SHP77 treated with DMSO at 0.1 percent for 48 hours (cell line): ENCODE data around the gene NPAS3.
A peak's percentile ranks its signal among the peaks of the same experiment; 100 is the strongest.

ENCODE experiments used
- DNase-seq: peaks from one replicate; lab custom pipeline; 2025; lab: John Stamatoyannopoulos, UW

The NPAS3 gene

GRCh38 chr14:33257796-33258195 is 319.1 kb downstream of the NPAS3 start:
- DNase-seq: no peak

GRCh38 chr14:33259764-33260163 is 321.1 kb downstream of the NPAS3 start:
- no peak for DNase-seq

GRCh38 chr14:33271216-33271615 is 332.5 kb downstream of the NPAS3 start:
- no peak for DNase-seq

- no peak for DNase-seq
Measured at GRCh38 chr14:33271891-33272290, 333.2 kb downstream of the NPAS3 start.

- DNase-seq: no peak
Measured at GRCh38 chr14:33273978-33274377, 335.3 kb downstream of the NPAS3 start.

- no peak for DNase-seq
Measured at GRCh38 chr14:33275879-33276278, 337.2 kb downstream of the NPAS3 start.

GRCh38 chr14:33279865-33280264 is 341.2 kb downstream of the NPAS3 start:
- DNase-seq: no peak

GRCh38 chr14:33280646-33281045 is 342.0 kb downstream of the NPAS3 start:
- DNase-seq: no peak

- DNase-seq: no peak
Measured at GRCh38 chr14:33282331-33283230, 343.9 kb downstream of the NPAS3 start.

GRCh38 chr14:33285902-33286700 is 347.4 kb downstream of the NPAS3 start:
- no peak for DNase-seq

GRCh38 chr14:33287189-33287588 is 348.5 kb downstream of the NPAS3 start:
- DNase-seq: no peak

GRCh38 chr14:33290641-33291040 is 352.0 kb downstream of the NPAS3 start:
- no peak for DNase-seq

- no peak for DNase-seq
Measured at GRCh38 chr14:33291529-33292104, 352.9 kb downstream of the NPAS3 start.

GRCh38 chr14:33294419-33294818 is 355.7 kb downstream of the NPAS3 start:
- no peak for DNase-seq

- no peak for DNase-seq
Measured at GRCh38 chr14:33297565-33297964, 358.9 kb downstream of the NPAS3 start.

GRCh38 chr14:33307691-33308251 is 369.1 kb downstream of the NPAS3 start:
- DNase-seq: peak; percentile 94

GRCh38 chr14:33309106-33309505 is 370.4 kb downstream of the NPAS3 start:
- no peak for DNase-seq

GRCh38 chr14:33315217-33315616 is 376.5 kb downstream of the NPAS3 start:
- no peak for DNase-seq

GRCh38 chr14:33315721-33316120 is 377.0 kb downstream of the NPAS3 start:
- DNase-seq: no peak

GRCh38 chr14:33317675-33318074 is 379.0 kb downstream of the NPAS3 start:
- peak; percentile 32 for DNase-seq

GRCh38 chr14:33323979-33324378 is 385.3 kb downstream of the NPAS3 start:
- no peak for DNase-seq

GRCh38 chr14:33331176-33331949 is 392.7 kb downstream of the NPAS3 start:
- no peak for DNase-seq
